Thymus (tissue), 11 donors: ENCODE results near the gene SLC36A3. TPM values are rescaled to one million over a fixed set of nuclear protein-coding genes. Genes with fewer than 3 reads are reported as not detected.

Source experiments
- DNase-seq, 9 donors: peaks; one replicate each; pipeline ENCODE4 v3.0.0-alpha.2; 2013; ENCODE audit warnings: low spot score in 9 of 9, low read depth in 6 of 9, missing footprints in 1 of 9
- H3K27ac ChIP-seq, 2 donors: one replicate each; pipeline ENCODE4 v1.5.1; 2013; ENCODE audit warnings: control low read depth in 1 of 2, low read depth in 1 of 2, low read length in 1 of 2, mild to moderate bottlenecking in 1 of 2, moderate library complexity in 1 of 2
- H3K27me3 ChIP-seq, 2 donors: one replicate each; pipeline ENCODE4 v1.5.1; 2013; ENCODE audit warnings: low read length in 1 of 2; ENCODE audit not compliant: control insufficient read depth in 2 of 2, insufficient read depth in 1 of 2
- H3K36me3 ChIP-seq, 2 donors: one replicate each; pipeline ENCODE4 v1.5.1; 2013; ENCODE audit warnings: low read length in 1 of 2, mild to moderate bottlenecking in 1 of 2, moderate library complexity in 1 of 2; ENCODE audit not compliant: control insufficient read depth in 2 of 2, insufficient read depth in 2 of 2
- H3K4me1 ChIP-seq, 2 donors: one replicate each; pipeline ENCODE4 v1.5.1; 2013; ENCODE audit warnings: low read length in 2 of 2; ENCODE audit not compliant: control insufficient read depth in 2 of 2, insufficient read depth in 2 of 2
- H3K4me3 ChIP-seq, 2 donors: one replicate each; pipeline ENCODE4 v1.5.1; 2013; ENCODE audit warnings: low read length in 2 of 2, control low read depth in 1 of 2, mild to moderate bottlenecking in 1 of 2
- H3K9me3 ChIP-seq, 2 donors: one replicate each; pipeline ENCODE4 v1.5.1; 2013; ENCODE audit warnings: low read length in 1 of 2, mild to moderate bottlenecking in 1 of 2; ENCODE audit not compliant: control insufficient read depth in 2 of 2, insufficient read depth in 1 of 2
- WGBS: extraction: QIAGEN DNeasy Blood & Tissue Kit; methylation state at CpG from one replicate; pipeline ENCODE4 v1.1.7; 2013; 5-methylcytosine and 5-hydroxymethylcytosine counted together
- polyA plus RNA-seq: library from polyadenylated mRNA; stranded (reverse); fragments of 200-250 nt; gene quantifications from one replicate; pipeline ENCODE4 v1.2.3, GENCODE V29; 2013
- total RNA-seq: library from RNA; stranded (reverse); fragments of 120-200 nt; gene quantifications from one replicate; pipeline ENCODE4 v1.2.4, GENCODE V29; 2013
- donor health status: healthy.

The SLC36A3 gene
- total and polyA plus RNA-seq, 2 donors = under 0.01 TPM; not detected in 1

DNA sequence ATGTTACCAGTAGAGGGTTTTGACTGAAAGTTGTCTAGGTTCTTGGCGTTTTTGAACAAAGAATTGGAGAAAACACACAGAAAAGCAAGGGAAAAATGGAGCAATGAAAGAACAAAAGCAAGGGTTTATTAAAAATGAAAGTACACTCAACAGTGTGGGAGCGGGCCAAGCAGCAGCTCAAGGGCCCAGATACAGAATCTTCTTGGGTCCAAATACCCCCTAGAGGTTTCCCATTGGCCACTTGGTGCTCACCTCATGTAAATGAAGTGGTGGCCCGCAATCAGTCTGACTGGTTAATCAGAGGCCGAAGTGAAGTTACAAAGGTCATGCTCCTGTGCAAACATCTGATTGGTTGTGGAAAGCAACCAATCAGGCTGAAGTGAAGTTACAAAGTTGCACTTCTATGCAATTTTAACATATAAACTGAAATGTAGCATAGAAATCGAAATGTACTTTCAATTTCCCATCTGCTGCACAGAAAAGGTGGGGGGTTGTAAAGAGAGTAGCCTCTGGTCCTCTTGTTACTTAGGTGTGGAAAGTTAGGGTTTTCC lies 52.5 kb downstream of the SLC36A3 start:
- H3K9me3 ChIP-seq = no peaks in the 10 kb centered on the region
- H3K4me3 ChIP-seq = no peak overlapping the region
- 95% methylated on average over 5 of the region's 5 CpGs for WGBS
- DNase-seq = no peak
- no peak overlapping the region for H3K27ac ChIP-seq
- peaks cover 0 to 20% of the 10 kb centered on the region in 2 donors for H3K4me1 ChIP-seq
- peaks cover 0 to 2% of the 10 kb centered on the region in 2 donors for H3K36me3 ChIP-seq
- no peaks in the 10 kb centered on the region for H3K27me3 ChIP-seq

DNA sequence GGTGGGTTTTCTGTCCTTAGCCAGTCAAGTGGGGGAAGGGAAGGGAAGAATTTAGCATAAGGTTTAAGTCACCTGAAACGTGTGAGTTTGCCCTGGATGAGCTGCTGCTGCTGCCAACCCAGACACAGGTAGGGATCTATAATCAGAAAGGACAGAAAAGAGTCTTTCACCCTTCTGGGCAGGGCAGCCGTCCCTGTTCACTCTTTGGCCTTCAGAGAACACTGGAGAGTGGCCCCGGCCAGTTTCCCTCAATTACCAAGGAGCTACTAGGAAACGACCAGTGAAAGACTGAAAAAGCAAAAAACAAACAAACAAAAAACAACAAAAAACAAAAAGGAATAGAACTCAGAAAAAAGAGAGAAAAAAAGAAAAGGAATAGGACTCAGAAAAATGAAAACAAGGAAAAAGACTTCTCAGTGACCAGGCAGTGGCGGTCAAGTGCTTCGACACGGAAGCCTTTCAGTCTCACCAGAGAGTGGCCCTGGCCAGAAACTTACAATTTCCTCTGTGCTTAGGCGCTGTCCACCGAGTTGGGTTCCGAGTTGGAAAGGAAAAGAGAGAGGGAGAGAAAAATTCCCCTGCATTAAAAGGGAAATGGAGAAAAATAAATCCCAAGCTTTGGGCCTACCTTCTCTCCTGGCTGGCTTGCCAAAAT lies 53.1 kb downstream of the SLC36A3 start:
- DNase-seq = no peak
- Histone ChIP-seq H3K4me1 (peaks cover 0 to 20% of the 10 kb centered on the region in 2 donors), H3K4me3 (no peak overlapping the region), H3K36me3 (peaks cover 0 to 2% of the 10 kb centered on the region in 2 donors), H3K27ac (no peak overlapping the region), H3K9me3 (no peaks in the 10 kb centered on the region), H3K27me3 (no peaks in the 10 kb centered on the region)
- 98% methylated on average over 10 of the region's 10 CpGs for WGBS

DNA sequence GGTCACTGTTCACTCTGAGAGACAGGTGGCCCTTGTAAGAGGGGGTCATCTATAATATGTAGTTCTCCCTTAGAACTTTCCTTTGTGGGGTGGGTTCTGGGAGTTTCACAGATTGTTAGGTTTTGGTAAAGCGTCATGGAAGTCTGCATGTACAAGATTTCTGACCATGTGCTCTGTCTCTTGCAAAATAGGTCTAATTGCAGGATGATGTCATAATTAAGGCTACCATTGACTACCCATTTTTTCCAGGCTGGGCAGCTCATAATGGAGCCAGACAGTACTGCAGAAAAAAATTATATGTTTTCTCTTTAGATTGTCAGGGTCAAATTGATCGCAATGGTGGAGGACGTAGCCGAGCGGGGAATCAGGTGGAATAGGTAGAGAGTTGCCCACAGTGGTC lies 54.3 kb downstream of the SLC36A3 start:
- DNase-seq = no peak
- Histone ChIP-seq H3K9me3 (no peaks in the 10 kb centered on the region), H3K4me3 (no peak overlapping the region), H3K27ac (no peak overlapping the region), H3K36me3 (peaks cover 0 to 5% of the 10 kb centered on the region in 2 donors), H3K4me1 (peaks cover 0 to 20% of the 10 kb centered on the region in 2 donors), H3K27me3 (no peaks in the 10 kb centered on the region)
- 78% methylated on average over 5 of the region's 5 CpGs for whole genome bisulfite sequencing

DNA sequence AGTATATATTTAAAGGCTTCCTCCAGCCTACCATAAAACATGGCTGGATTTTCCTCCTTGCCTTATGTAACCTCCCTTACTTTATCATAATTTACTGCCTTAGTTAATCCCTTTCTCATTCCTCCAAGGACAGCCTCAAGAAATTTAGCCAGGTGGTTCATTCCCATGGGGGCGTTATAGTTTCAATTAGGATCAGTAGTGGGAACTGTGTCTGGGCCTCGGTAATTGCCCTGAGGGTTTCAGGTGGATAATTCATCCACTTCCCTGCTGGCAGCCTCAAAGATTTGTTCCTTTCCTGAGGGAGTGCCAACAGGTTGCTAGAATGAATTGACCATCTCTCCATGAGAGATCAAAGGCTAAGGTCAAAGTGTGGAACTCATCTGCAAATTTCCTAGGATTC lies 54.9 kb downstream of the SLC36A3 start:
- Histone ChIP-seq H3K27ac (no peak overlapping the region), H3K4me3 (no peak overlapping the region), H3K27me3 (no peaks in the 10 kb centered on the region), H3K36me3 (peaks cover 0 to 9% of the 10 kb centered on the region in 2 donors), H3K9me3 (no peaks in the 10 kb centered on the region), H3K4me1 (peaks cover 0 to 17% of the 10 kb centered on the region in 2 donors)
- no peak for DNase-seq
- WGBS = 96% methylated on average over 2 of the region's 2 CpGs

DNA sequence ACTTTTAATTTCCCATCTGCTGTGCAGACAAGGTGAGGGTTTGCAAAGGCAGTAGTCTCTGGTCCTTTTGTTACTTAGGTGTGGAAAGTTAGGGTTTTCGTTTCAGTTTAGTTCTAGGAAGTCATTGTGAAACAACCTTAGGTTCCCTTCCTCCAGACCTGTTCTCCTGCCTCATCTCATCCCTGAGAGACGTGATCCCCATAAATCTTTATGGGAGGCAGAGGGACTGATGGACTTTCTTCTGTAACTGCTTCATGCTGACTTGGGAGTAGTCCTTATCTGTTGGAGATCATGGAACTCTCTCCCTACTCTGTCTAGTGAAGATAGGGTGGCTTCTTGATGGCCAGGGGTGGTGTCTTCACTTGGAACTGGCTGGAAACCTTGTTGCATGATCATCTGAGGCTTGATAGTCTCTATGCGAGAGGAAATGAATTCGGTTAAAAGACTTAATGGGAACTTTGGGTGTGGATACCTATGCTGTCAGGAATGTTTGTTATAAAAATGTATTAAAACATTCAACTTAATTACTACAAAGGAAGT lies 57.8 kb downstream of the SLC36A3 start:
- Histone ChIP-seq H3K4me3 (no peak overlapping the region), H3K4me1 (no peaks in the 10 kb centered on the region), H3K27me3 (no peaks in the 10 kb centered on the region), H3K9me3 (no peaks in the 10 kb centered on the region), H3K36me3 (peaks cover 0 to 14% of the 10 kb centered on the region in 2 donors), H3K27ac (no peak overlapping the region)
- WGBS = 82% methylated on average over 4 of the region's 4 CpGs
- DNase-seq = no peak

DNA sequence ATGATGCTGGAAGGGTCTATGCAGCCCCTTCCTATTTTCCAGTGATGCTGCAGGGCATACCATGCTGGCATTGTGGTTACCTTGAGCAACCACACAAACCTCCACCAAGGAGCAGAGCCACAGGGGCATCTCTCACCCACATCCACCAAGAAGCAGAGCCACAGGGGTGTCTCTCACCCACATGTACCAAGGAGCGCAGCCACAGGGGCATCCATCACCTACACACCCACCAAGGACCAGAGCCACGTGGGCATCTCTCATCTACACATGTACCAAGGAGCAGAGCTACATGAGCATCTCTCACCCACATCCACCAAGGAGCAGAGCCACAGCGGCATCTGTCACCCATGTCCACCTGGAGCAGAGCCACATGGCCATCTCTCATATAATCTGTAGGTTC lies 59.4 kb downstream of the SLC36A3 start:
- no peak for DNase-seq
- Histone ChIP-seq H3K4me1 (peaks cover 0 to 6% of the 10 kb centered on the region in 2 donors), H3K27ac (no peak overlapping the region), H3K4me3 (no peak overlapping the region), H3K27me3 (no peaks in the 10 kb centered on the region), H3K36me3 (peaks cover 0 to 14% of the 10 kb centered on the region in 2 donors), H3K9me3 (no peaks in the 10 kb centered on the region)
- 91% methylated on average over 3 of the region's 3 CpGs for WGBS

DNA sequence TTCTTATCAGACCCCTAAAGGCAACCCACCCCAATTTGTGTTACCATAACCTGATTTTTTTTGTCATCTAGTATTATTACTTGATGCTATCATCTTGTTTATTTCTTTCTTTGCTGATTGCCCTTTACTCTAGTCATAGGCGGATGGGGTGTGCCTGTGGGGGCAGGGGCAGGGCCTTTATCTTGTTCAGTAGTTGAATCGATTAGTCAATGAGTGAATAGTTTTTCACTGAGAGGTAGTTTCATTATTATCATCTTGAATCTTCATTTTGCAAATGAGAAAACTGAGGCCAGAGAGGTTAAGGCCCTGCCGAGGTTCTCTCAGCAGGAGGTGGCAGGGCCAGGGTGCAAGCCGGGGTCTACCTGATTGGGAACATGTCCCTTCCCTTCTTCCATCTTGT lies 60.0 kb downstream of the SLC36A3 start:
- H3K27me3 ChIP-seq = no peaks in the 10 kb centered on the region
- WGBS = 93% methylated on average over 4 of the region's 4 CpGs
- H3K9me3 ChIP-seq = no peaks in the 10 kb centered on the region
- H3K36me3 ChIP-seq = peaks cover 0 to 14% of the 10 kb centered on the region in 2 donors
- H3K4me1 ChIP-seq = peaks cover under 1 to 11% of the 10 kb centered on the region in 2 donors
- no peak overlapping the region for H3K27ac ChIP-seq
- no peak for DNase-seq
- H3K4me3 ChIP-seq = no peak overlapping the region

DNA sequence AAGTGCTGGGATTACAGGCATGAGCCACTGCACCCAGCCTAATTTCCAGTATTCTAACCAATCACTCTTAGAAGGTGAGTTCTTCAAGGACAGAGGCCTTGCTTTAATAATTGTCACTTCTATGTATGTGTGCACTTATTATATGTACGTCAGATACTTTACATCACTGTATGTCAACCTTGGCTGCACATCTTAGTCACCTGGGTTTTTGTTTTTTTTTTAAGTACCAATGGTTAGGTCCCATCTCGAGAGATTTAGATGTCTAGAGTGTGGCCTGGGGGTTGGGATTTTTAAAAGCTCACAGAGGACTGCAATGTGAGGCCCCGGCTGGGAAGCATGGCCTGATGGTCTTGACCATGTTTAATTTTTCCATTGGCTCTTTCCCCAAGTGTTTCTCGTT lies 60.4 kb downstream of the SLC36A3 start:
- Histone ChIP-seq H3K27ac (no peak overlapping the region), H3K4me3 (no peak overlapping the region), H3K36me3 (peaks cover 0 to 14% of the 10 kb centered on the region in 2 donors), H3K9me3 (no peaks in the 10 kb centered on the region), H3K4me1 (peaks cover 5 to 15% of the 10 kb centered on the region in 2 donors), H3K27me3 (no peaks in the 10 kb centered on the region)
- DNase-seq = no peak
- 97% methylated on average over 4 of the region's 4 CpGs for WGBS

DNA sequence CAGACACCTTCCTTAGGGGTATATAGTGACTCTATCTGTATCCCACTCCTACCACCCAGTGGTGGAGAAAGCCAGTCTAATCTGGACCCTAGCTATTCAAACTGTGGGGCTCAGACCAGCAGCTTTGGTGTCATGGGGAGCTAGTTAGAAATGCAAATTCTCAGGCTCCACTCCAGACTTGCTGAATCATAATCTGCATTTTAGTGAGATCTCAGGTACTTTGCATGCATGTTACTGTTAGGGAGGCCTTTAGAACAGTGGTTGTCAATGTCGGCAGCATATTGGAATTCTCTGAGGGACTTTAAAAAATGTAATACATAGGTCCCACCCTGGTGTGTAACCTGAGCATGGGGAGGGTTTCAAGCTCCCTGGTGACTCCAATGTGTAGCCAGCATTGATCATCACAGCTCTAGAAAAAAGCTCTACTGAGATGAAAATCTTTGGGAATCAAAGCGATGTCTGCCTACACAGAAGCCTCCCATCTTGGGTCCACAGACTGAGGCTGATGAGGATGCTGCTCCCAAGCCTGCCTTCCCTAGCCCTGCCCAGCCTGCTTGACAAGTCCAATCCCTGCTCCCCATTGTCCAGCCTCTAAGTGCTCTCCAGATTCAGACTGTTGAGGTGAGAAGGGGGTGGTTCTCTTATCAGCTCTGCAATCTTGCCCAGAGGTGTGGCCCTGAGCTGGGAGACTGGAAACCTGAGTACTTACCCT lies 62.5 kb downstream of the SLC36A3 start:
- Histone ChIP-seq H3K4me1 (peaks cover 5 to 19% of the 10 kb centered on the region in 2 donors), H3K4me3 (no peak overlapping the region), H3K27ac (no peak overlapping the region), H3K36me3 (peaks cover 0 to 11% of the 10 kb centered on the region in 2 donors), H3K9me3 (no peaks in the 10 kb centered on the region), H3K27me3 (no peaks in the 10 kb centered on the region)
- WGBS = 96% methylated on average over 2 of the region's 2 CpGs
- no peak for DNase-seq
